ENCODE results near the gene BRWD1. TPM values are rescaled to one million over a fixed set of nuclear protein-coding genes. Genes with fewer than 3 reads are reported as not detected.

BRWD1 gene
- total RNA-seq, 1 donor: 71.3 TPM

Small RNAs within 50 kb of the gene (small RNA-seq; reads per million reads assigned to genes)
- gene RF00019: not detected

Other genes starting within 250 kb of the BRWD1 start
- 56.0 and 61.2 TPM in 2 replicates for gene PSMG1, start 130.2 kb downstream of the BRWD1 start, total RNA-seq
- 130 and 154 TPM in 2 replicates for gene HMGN1, start 35.5 kb upstream of the BRWD1 start, total RNA-seq
- 2.2 and 2.9 TPM in 2 replicates for gene LCA5L, start 132.1 kb upstream of the BRWD1 start, total RNA-seq
- gene SH3BGR, start 138.3 kb upstream of the BRWD1 start, total RNA-seq: 1.4 and 2.1 TPM in 2 replicates